ENCODE data around the gene WDR48. TPM values are rescaled to one million over a fixed set of nuclear protein-coding genes. Genes with fewer than 3 reads are reported as not detected.

Gene WDR48
- total RNA-seq, 2 experiments from 2014 or later: 81.2 to 88.6 TPM

DNA sequence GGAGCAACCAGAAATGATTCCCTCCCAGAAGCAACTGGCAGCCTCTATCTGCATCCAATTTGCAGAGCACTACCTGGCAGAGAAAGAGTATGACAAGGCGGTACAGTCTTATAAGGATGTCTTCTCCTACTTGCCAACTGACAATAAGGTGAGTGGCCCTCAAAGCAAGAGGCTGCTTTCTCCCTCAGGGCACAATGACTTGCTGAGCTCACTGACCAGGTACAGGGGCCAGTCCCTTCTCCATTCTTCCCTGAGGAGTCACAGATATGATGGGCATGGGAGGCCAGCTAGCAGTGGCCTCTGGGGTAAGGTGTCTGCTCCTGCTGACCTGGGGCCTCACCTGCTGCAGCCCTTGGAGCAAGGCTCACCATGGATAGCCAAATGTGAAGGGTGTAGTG, 81.3 kb downstream of the WDR48 start:
- Mint-ChIP-seq H3K27me3 (no peaks in the 10 kb centered on the region), H3K36me3 (ENCODE audit: low read depth) (no peaks in the 10 kb centered on the region), H3K27ac (peak overlapping the region; percentile 54), H3K9me3 (no peaks in the 10 kb centered on the region), H3K4me3 (no peak overlapping the region), H3K4me1 (ENCODE audit: low read depth) (peaks cover 12% of the 10 kb centered on the region)
- DNase-seq (peak in 2 of 14 experiments; percentile 8 to 11), ATAC-seq (ENCODE audit: poor library complexity) (no peak)
- no peak for TF ChIP-seq CTCF (IDR thresholded peaks at IDR 0.05)
- Histone ChIP-seq H3K27ac (ENCODE audit: low read depth in 1 of 2, low read length in 2 of 2) (no peak overlapping the region), H3K4me1 (ENCODE audit: insufficient read depth, low read length) (peaks cover 6% of the 10 kb centered on the region), H3K4me3 (ENCODE audit: low read length) (no peak overlapping the region), H3K27me3 (ENCODE audit: control insufficient read depth in 1 of 2, insufficient read depth in 2 of 2, low read length in 2 of 2) (no peaks in the 10 kb centered on the region), H3K36me3 (ENCODE audit: insufficient read depth, low read length) (peaks cover 3% of the 10 kb centered on the region), H3K9me3 (ENCODE audit: control insufficient read depth in 1 of 2, insufficient read depth in 1 of 2, low read length in 2 of 2) (no peaks in the 10 kb centered on the region)
- CTCF ChIA-PET: interaction anchor here (1.0 to 1.7 kb wide), 2 partner anchors 11 to 159 kb away, joined by 3 to 4 read pairs; no protein-coding TSS in a partner anchor
- POLR2A ChIA-PET: no interaction called here
- intact Hi-C loops (cut with DNase I, micrococcal nuclease): no loop called here

DNA sequence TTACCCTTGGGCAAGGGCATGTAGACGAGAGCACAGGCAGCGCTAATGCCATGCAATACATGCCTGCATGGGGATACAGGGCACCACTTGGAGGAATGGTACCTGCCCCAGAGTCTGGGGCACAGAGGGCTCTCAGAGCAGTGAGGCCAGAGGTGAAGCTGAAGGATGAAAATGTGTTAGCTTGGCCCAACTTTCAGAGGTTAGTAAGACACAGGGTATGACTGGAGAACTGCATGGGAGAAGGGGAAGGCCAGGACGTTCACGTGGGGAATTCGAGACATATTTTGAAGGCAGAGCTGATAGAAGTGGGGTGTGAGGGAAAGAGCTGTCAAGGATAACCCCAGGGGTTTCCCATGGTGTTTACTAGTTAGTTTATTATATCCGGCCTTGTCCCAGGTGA, 82.0 kb downstream of the WDR48 start:
- DNase-seq (no peak), ATAC-seq (ENCODE audit: poor library complexity) (no peak)
- H3K4me3 ChIP-seq (ENCODE audit: low read length): no peak overlapping the region
- H3K4me1 Mint-ChIP-seq (ENCODE audit: low read depth): peaks cover 8% of the 10 kb centered on the region
- no peaks in the 10 kb centered on the region for H3K27me3 Mint-ChIP-seq
- no peaks in the 10 kb centered on the region for H3K9me3 ChIP-seq (ENCODE audit: control insufficient read depth in 1 of 2, insufficient read depth in 1 of 2, low read length in 2 of 2)
- POLR2A ChIA-PET: no interaction called here
- no peaks in the 10 kb centered on the region for H3K4me1 ChIP-seq (ENCODE audit: insufficient read depth, low read length)
- H3K27me3 ChIP-seq (ENCODE audit: control insufficient read depth in 1 of 2, insufficient read depth in 2 of 2, low read length in 2 of 2): no peaks in the 10 kb centered on the region
- H3K9me3 Mint-ChIP-seq: no peaks in the 10 kb centered on the region
- H3K36me3 ChIP-seq (ENCODE audit: insufficient read depth, low read length): peaks cover 3% of the 10 kb centered on the region
- H3K27ac Mint-ChIP-seq: peak overlapping the region; percentile 54
- peaks cover 4% of the 10 kb centered on the region for H3K36me3 Mint-ChIP-seq (ENCODE audit: low read depth)
- TF ChIP-seq CTCF (IDR thresholded peaks at IDR 0.05): no peak
- intact Hi-C loops (cut with DNase I, micrococcal nuclease): no loop called here
- CTCF ChIA-PET: interaction anchor here (1.7 kb wide), 1 partner anchor 158 kb away, joined by 4 read pairs; no protein-coding TSS in a partner anchor
- H3K27ac ChIP-seq (ENCODE audit: low read depth in 1 of 2, low read length in 2 of 2): no peak overlapping the region
- H3K4me3 Mint-ChIP-seq: no peak overlapping the region

DNA sequence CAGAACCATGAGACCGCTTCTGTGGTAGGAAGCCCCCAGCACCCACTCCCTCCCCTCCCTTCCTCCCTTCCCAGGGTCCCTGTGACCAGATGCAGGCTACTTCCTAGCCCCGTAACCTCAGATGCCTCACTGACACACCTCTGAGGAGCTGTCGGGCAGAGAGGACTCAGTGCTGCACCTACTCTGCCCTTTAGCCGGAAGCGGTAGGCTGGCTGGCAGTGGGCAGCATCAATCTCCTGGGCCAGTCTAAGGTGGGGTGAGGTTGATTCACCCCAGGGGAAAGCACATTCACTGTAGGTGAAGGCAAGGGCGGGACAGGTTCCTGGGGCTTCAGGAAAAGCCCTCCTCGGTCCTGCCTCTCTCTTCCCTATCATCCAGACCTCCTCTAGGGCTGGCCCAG, 82.5 kb downstream of the WDR48 start:
- H3K36me3 Mint-ChIP-seq (ENCODE audit: low read depth): peaks cover 7% of the 10 kb centered on the region
- DNase-seq (peak in 2 of 14 experiments; percentile 17 to 24), ATAC-seq (ENCODE audit: poor library complexity) (no peak)
- no peaks in the 10 kb centered on the region for H3K9me3 Mint-ChIP-seq
- ChIA-PET CTCF (interaction anchor here (1.7 kb wide), 1 partner anchor 158 kb away, joined by 4 read pairs; no protein-coding TSS in a partner anchor), POLR2A (no interaction called here)
- peak overlapping the region; percentile 54 for H3K27ac Mint-ChIP-seq
- H3K27me3 ChIP-seq (ENCODE audit: control insufficient read depth in 1 of 2, insufficient read depth in 2 of 2, low read length in 2 of 2): no peaks in the 10 kb centered on the region
- H3K4me1 ChIP-seq (ENCODE audit: insufficient read depth, low read length): no peaks in the 10 kb centered on the region
- H3K9me3 ChIP-seq (ENCODE audit: control insufficient read depth in 1 of 2, insufficient read depth in 1 of 2, low read length in 2 of 2): no peaks in the 10 kb centered on the region
- no peak overlapping the region for H3K4me3 ChIP-seq (ENCODE audit: low read length)
- H3K4me3 Mint-ChIP-seq: no peak overlapping the region
- peaks cover 8% of the 10 kb centered on the region for H3K4me1 Mint-ChIP-seq (ENCODE audit: low read depth)
- peaks cover 6% of the 10 kb centered on the region for H3K36me3 ChIP-seq (ENCODE audit: insufficient read depth, low read length)
- intact Hi-C loops (cut with DNase I, micrococcal nuclease): no loop called here
- no peaks in the 10 kb centered on the region for H3K27me3 Mint-ChIP-seq
- TF ChIP-seq CTCF (IDR thresholded peaks at IDR 0.05): no peak
- no peak overlapping the region for H3K27ac ChIP-seq (ENCODE audit: low read depth in 1 of 2, low read length in 2 of 2)

Data from CD4-positive, alpha-beta T cell (primary cell).